SKM-1 (cell line): Measurements from ENCODE around the gene LGALS4.
"Not testable (repeated sequence)": the region's sequence is repeated elsewhere in the genome, so short reads cannot be mapped to it uniquely, and the experiment has no call there.

Experiments used
- DNase-seq: peaks from one replicate; lab custom pipeline; 2025; ENCODE audit not compliant: unreplicated experiment; lab: John Stamatoyannopoulos, UW

Gene LGALS4

GRCh38 chr19:38842439-38843174, 29.9 kb upstream of the LGALS4 start:
- DNase-seq: no peak

- no peak for DNase-seq
These were observed 29.2 kb upstream of the LGALS4 start for GRCh38 chr19:38841787-38842438.

- no peak for DNase-seq
These were observed 28.5 kb upstream of the LGALS4 start for GRCh38 chr19:38841180-38841766.

GRCh38 chr19:38840583-38840968, 27.8 kb upstream of the LGALS4 start:
- DNase-seq: no peak

GRCh38 chr19:38839816-38840582, 27.3 kb upstream of the LGALS4 start:
- DNase-seq: no peak

- no peak for DNase-seq
These were observed 26.4 kb upstream of the LGALS4 start for GRCh38 chr19:38838986-38839761.

- DNase-seq: no peak
These were observed 25.7 kb upstream of the LGALS4 start for GRCh38 chr19:38838208-38838985.

GRCh38 chr19:38837656-38838121, 24.9 kb upstream of the LGALS4 start:
- DNase-seq: no peak

- no peak for DNase-seq
These were observed 24.4 kb upstream of the LGALS4 start for GRCh38 chr19:38836983-38837626.

GRCh38 chr19:38836159-38836982, 23.6 kb upstream of the LGALS4 start:
- no peak for DNase-seq

GRCh38 chr19:38834590-38834989, 21.8 kb upstream of the LGALS4 start:
- DNase-seq: no peak

GRCh38 chr19:38834104-38834490, 21.4 kb upstream of the LGALS4 start:
- no peak for DNase-seq

- no peak for DNase-seq
These were observed 20.3 kb upstream of the LGALS4 start for GRCh38 chr19:38833092-38833425.

GRCh38 chr19:38831142-38831605, 18.4 kb upstream of the LGALS4 start:
- DNase-seq: peak; percentile 52

- DNase-seq: no peak
These were observed 17.4 kb upstream of the LGALS4 start for GRCh38 chr19:38830039-38830733.

- DNase-seq: not testable (repeated sequence)
These were observed 16.5 kb upstream of the LGALS4 start for GRCh38 chr19:38829203-38829602.

GRCh38 chr19:38826856-38827551, 14.3 kb upstream of the LGALS4 start:
- DNase-seq: no peak
